SK-N-SH (cell line): ENCODE measurements around the gene PER3.

ENCODE experiments used
- CTCF ChIP-seq: fragments of 200-600 bp; sonication (generic); IDR thresholded peaks from 2 replicates; pipeline ENCODE4 v1.6.1; 2017; ENCODE audit warnings: antibody characterized with exemption, mild to moderate bottlenecking, moderate library complexity
- ELF1 ChIP-seq: IDR thresholded peaks from 2 replicates; pipeline ENCODE4 v1.4.0; 2012
- EP300 ChIP-seq, 2 experiments: IDR thresholded peaks; 2 replicates each; pipeline versions ENCODE4 v1.4.0 to v1.6.1; 2012; ENCODE audit warnings: borderline replicate concordance in 1 of 2, low read depth in 1 of 2, low read length in 1 of 2
- FOXJ3 ChIP-seq: sonication (generic); formaldehyde crosslinking; IDR thresholded peaks from 2 replicates; pipeline ENCODE4 v1.5.1; 2020; ENCODE audit warnings: mild to moderate bottlenecking, missing genetic modification reagents
- NFIC ChIP-seq: IDR thresholded peaks from 2 replicates; pipeline ENCODE4 v1.4.0; 2012; ENCODE audit warnings: borderline replicate concordance
- PBX3 ChIP-seq: IDR thresholded peaks from 2 replicates; pipeline ENCODE4; 2012
- REST ChIP-seq: IDR thresholded peaks from 2 replicates; pipeline ENCODE4 v1.6.1; 2012; ENCODE audit warnings: mild to moderate bottlenecking, low read depth, low read length, moderate library complexity
- SMC3 ChIP-seq: IDR thresholded peaks from 2 replicates; pipeline ENCODE4 v1.6.1; 2012; ENCODE audit warnings: low read depth, low read length, improper control_type of control experiment
- TAF1 ChIP-seq: IDR thresholded peaks from 2 replicates; pipeline ENCODE4 v1.6.1; 2012; ENCODE audit warnings: low read depth, mild to moderate bottlenecking, low read length, moderate library complexity, borderline replicate concordance
- TEAD4 ChIP-seq: IDR thresholded peaks from 2 replicates; pipeline ENCODE4 v1.4.0; 2012; ENCODE audit warnings: mild to moderate bottlenecking, borderline replicate concordance; ENCODE audit not compliant: insufficient read depth
- USF2 ChIP-seq: fragments of 150-350 bp; IDR thresholded peaks from 2 replicates; pipeline ENCODE4 v1.6.1; 2017; ENCODE audit warnings: antibody characterized with exemption, low read length, low read depth, borderline replicate concordance
- ZBTB33 ChIP-seq: IDR thresholded peaks from 2 replicates; pipeline ENCODE4 v1.4.0; 2012; ENCODE audit warnings: low read depth, borderline replicate concordance

- TF ChIP-seq TAF1 (no peak), TEAD4 (no peak), PBX3 (no peak), CTCF (no peak), ELF1 (no peak), FOXJ3 (CRISPR knock-in tag) (no peak), USF2 (no peak), REST (no peak), SMC3 (no peak), NFIC (no peak), ZBTB33 (no peak), EP300 (IDR thresholded peaks at IDR 0.05; ENCODE audit: borderline replicate concordance in 1 of 2, low read depth in 1 of 2, low read length in 1 of 2) (no peak)
Observed at GRCh38 chr1:7754234-7754633, 29.9 kb upstream of the PER3 start.
